Hematopoietic multipotent progenitor cell treated with erythropoietin and hydrocortisone succinate and interleukin-3 and kit ligand, for 4 days (in vitro differentiated cells): ENCODE results near the gene GLI3.

ENCODE experiments used
- DNase-seq: peaks from one replicate; pipeline ENCODE4 v3.0.0-alpha.2; 2015

GLI3 gene

DNA sequence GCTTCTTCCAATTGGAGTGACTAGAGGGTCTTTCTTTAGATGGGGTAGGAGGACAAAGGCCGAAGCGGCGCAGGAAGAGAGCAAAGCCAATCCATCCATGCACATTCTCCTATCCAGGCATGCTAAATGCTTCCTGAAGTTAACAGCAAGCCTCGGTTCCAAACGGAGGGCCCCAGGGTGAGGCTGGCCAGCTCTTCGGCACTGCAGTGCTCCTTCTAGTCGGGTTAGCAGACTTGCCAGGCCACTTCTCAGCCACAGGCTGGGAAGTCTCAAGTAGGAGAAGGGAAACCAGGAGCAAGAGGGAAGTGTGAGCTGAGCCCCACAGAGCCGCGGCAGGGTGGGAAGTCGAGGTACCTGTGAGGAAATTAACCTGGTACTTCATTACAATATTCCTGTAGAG, 280.3 kb downstream of the GLI3 start:
- no peak for DNase-seq

- peak; percentile 96 for DNase-seq
These were observed 280.9 kb downstream of the GLI3 start for GRCh38 chr7:41955893-41956675.

DNA sequence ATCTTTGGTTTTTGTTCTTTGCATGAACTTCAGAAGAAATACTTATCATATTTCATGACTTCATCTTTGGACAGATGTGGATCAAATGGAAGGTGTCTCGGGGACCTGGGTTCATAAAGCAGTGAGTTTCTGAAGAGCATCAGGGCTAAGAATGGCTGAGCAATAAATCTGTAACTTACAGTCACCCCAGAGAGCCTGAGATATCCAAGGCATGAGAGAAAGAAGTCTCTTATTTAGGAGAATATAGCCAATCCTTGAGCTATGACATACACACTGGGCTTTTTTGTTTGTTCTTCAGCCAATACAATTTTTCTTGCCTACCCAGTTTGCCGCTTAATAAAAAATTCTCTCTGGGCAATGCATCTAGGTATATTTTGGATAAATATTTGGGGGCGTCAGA, 281.6 kb downstream of the GLI3 start:
- DNase-seq, result no peak

- DNase-seq, result no peak
These were observed 282.0 kb downstream of the GLI3 start for GRCh38 chr7:41954976-41955375.

DNA sequence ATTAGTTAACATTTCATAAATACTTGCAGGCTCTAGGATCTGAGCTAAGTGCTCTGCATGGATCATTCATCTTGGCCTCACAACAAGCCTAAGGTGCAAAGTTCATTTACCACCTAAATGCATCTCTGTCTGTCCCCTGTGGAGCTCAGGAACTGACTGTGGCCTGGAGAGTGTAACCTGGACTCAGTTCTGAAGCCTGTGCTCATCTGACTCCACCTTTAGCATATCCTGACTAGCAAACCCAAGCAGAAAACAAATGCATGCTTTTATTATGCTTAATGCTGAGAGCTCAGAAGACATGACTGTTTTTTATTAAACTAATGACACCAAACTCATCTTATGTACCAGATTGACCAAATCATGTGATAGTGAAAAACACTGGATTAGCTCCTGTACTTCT, 288.5 kb downstream of the GLI3 start:
- DNase-seq, result no peak

DNA sequence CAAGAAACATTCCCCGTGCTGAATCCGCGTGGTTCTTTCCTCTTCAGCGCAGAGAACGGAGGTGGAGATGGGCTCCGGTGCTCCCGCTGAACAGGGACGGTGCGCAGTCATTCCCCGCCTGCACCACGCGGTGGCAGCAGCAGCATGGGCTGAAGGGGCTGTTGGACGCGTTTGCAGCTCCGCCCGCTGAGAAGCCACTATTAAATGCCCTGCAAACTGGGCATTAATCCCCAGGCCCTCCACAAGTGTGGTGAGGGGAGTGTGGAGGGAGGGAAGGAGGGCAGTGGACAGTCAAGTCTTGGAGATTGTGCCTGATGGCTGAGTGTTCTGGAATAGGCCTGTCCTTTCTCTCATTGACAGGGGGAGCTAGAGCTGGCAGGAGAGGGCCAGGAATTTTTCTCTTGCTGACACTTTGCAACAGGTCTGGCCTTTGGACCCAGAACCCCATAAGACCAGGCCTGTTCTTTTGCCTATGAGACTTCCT, 293.9 kb downstream of the GLI3 start:
- peak; percentile 86 for DNase-seq

GRCh38 chr7:41942468-41943093, 294.4 kb downstream of the GLI3 start:
- peak; percentile 9 for DNase-seq

DNA sequence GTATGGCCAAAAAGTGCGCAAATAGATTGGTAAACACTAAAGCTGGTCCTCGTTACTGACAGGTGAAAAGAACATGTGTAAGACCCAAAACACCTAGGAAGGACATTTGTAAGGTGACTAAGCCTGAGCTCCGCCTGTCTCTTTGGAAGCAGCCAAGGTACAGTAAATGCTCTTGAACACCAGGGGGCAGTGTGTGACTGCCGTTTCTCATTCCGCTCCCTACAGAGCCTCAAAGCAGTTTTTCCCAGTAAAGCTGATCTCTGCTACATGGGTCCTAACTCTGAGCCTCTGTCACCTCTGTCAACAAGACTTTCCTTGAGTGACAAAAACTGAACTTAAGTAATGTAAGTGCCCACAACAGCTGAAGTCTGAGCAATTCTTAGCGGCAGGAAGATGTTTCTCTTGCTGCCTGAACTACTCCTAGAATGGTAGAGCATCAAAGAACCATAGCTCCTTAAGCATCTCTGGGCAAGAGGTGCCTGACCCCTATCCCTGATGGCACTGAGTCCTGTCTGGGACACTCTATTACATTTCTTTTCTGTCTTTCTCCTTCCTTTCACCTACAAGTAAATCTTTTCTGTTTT, 296.2 kb downstream of the GLI3 start:
- DNase-seq, result peak; percentile 84

- DNase-seq, result no peak
These were observed 298.6 kb downstream of the GLI3 start for GRCh38 chr7:41938371-41938770.

DNA sequence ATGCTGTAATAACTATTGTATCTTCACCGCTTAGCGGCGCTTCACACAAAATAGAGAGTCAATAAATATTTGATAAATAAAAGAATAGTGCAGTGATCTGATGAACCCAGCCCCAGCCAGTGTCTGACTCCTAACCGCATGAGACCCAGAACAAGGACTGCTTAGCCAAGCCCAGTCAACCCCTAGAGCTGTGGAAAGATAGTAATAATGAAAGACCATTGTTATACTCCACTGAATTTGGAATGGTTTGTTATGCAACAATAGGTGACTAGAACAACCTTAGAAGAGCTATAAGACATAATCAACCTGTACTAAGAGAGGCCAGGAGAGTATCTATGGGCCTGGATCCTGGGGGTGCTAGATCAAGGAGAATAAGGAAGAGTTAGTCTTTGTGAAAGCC, 303.6 kb downstream of the GLI3 start:
- no peak for DNase-seq

DNA sequence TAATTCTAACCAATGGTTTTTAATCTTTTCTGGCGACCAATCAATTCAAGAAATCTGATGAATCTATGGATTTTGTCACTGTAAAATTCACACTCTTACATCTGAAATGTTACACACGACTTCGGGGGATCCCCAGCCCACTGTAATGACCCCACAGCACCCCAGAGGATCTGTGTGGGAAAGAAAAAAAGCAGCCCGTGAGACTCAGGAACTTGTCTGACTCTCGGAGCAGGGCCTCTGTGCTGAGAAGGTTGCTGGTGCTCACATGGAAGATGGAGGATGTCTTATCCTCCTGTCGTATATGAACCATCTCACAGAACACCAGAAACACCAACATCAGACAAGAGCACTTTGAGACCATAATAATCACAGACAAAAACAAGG, 305.8 kb downstream of the GLI3 start:
- no peak for DNase-seq

GRCh38 chr7:41930538-41931262, 306.3 kb downstream of the GLI3 start:
- no peak for DNase-seq

- no peak for DNase-seq
These were observed 308.2 kb downstream of the GLI3 start for GRCh38 chr7:41928781-41929180.

GRCh38 chr7:41928166-41928565, 308.8 kb downstream of the GLI3 start:
- DNase-seq, result no peak

- DNase-seq, result no peak
These were observed 309.6 kb downstream of the GLI3 start for GRCh38 chr7:41927380-41927779.

DNA sequence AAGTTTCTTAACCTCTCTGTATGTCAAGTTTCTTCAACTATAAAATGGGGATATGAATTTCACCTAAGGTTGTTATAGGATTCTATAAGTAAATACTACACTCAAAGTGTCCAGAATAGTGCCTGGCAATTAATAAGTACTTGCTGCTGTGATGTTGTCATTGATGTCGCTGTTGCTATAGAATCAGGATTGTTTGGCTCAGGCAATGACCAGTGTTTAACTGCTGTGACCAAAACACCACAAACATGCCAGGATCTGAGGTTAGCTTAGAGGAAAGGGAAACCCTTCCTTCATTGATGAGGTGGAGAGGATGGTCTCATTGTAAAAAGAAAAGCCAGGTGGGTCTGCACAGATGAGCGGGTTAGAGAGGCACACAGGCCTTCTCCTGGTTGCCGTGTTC, 311.1 kb downstream of the GLI3 start:
- no peak for DNase-seq

GRCh38 chr7:41924796-41925195, 312.2 kb downstream of the GLI3 start:
- no peak for DNase-seq

- no peak for DNase-seq
These were observed 314.6 kb downstream of the GLI3 start for GRCh38 chr7:41922373-41922772.

GRCh38 chr7:41921453-41921981, 315.5 kb downstream of the GLI3 start:
- no peak for DNase-seq

- no peak for DNase-seq
These were observed 318.4 kb downstream of the GLI3 start for GRCh38 chr7:41918597-41918996.

DNA sequence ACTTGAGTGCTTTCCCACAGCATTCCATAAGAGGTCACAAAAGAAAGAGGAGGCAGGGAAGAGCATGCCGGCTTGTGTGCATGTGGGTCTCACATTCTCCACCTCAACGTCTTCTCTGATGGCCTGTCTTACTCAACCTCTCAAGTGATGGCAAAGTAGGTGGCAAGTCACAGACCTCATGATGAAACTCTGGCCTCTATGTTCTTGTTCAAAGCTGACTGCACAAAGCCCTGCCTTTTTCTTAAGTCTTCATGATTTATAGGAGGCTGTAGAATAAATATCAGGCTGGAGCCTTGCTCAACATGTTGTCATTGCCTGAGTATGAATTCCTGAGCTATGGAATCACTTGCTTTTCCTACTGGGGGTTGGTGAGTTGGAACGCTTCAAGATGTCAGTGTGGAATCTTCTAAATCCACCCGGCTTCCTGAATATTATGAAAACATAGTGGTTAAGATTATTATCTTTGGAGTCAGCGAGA, 320.5 kb downstream of the GLI3 start:
- DNase-seq, result no peak

- peak; percentile 50 for DNase-seq
These were observed 321.1 kb downstream of the GLI3 start for GRCh38 chr7:41915871-41916270.
